ENCODE measurements around the gene INHBA.

DNA sequence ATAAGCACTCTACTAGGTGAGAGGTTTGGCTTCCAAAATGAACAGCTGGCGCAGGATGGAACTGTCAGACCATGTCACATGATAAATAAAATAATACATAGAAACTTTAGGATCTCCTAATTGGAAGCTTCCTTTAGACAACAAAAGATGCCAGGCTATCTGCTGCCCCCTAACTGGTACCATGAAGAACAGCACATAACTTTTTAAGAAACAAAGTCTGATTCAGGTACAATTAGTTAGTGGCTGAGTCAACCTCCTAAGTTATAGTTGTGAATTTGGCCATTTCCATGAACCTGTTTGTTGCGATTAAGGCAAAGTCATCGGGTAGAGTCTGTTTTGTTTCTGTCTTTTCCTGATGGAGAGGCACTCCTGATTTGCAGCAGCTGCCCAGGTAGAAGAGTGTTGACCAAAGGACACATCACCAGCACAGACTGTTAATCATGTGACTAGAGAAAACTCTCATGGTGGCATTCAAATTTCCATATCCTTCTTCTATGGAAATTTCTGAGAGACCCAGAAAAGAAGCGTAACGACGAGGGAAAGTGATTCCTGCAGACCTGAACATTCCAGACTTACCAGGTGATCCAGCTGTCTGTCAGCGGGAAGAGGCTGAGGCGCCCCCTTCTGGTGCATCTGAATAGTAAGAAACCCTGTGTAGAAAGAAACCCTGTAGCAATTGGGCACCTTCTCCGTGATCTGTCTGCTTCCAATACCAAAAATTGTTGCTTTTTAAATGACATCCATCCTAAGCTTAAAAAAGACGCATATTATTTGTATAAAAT, 8.6 kb upstream of the INHBA start:
- TF ChIP-seq, protein P1, sequence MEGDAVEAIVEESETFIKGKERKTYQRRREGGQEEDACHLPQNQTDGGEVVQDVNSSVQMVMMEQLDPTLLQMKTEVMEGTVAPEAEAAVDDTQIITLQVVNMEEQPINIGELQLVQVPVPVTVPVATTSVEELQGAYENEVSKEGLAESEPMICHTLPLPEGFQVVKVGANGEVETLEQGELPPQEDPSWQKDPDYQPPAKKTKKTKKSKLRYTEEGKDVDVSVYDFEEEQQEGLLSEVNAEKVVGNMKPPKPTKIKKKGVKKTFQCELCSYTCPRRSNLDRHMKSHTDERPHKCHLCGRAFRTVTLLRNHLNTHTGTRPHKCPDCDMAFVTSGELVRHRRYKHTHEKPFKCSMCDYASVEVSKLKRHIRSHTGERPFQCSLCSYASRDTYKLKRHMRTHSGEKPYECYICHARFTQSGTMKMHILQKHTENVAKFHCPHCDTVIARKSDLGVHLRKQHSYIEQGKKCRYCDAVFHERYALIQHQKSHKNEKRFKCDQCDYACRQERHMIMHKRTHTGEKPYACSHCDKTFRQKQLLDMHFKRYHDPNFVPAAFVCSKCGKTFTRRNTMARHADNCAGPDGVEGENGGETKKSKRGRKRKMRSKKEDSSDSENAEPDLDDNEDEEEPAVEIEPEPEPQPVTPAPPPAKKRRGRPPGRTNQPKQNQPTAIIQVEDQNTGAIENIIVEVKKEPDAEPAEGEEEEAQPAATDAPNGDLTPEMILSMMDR (conservative IDR thresholded peaks at IDR 0.05), result peak; percentile 85
- TF ChIP-seq ZFX (IDR thresholded peaks at IDR 0.05), result no peak

Data from C4-2B (cell line).